ENCODE results near the gene MED1.

- TF ChIP-seq PRDM6 (tag by site-specific recombination; IDR thresholded peaks at IDR 0.05) (no peak), ZBTB44 (tag by site-specific recombination; IDR thresholded peaks at IDR 0.05) (no peak), ZNF292 (tag by site-specific recombination; IDR thresholded peaks at IDR 0.05; ENCODE audit: borderline replicate concordance, low read depth) (no peak)
Observed at GRCh38 chr17:39402244-39402889, 48.7 kb downstream of the MED1 start.

Measured in HEK293 (cell line).